GM23248 (cell line): ENCODE results near the gene LIN54. TPM values are rescaled to one million over a fixed set of nuclear protein-coding genes. Genes with fewer than 3 reads are reported as not detected.

Experiments
- DNase-seq: peaks from one replicate; pipeline ENCODE4 v3.0.0-alpha.2; 2015
- H2AFZ ChIP-seq: fragments of 200-600 bp; sonication (generic); 2 replicates; pipeline ENCODE4 v1.6.1; 2016; ENCODE audit warnings: antibody characterized with exemption
- H3F3A ChIP-seq: fragments of 200-600 bp; sonication (generic); 2 replicates; pipeline ENCODE4 v1.6.1; 2016; ENCODE audit warnings: mild to moderate bottlenecking, antibody characterized with exemption, mixed run types; ENCODE audit not compliant: insufficient read depth
- H3K27ac ChIP-seq: fragments of 200-600 bp; sonication (generic); 2 replicates; pipeline ENCODE4 v1.5.1; 2016; ENCODE audit warnings: mild to moderate bottlenecking
- H3K27me3 ChIP-seq: fragments of 200-600 bp; sonication (generic); replicated peaks from 2 replicates; pipeline ENCODE4 v1.6.1; 2016; ENCODE audit warnings: mild to moderate bottlenecking; ENCODE audit not compliant: insufficient read depth
- H3K36me3 ChIP-seq: fragments of 200-600 bp; sonication (generic); 2 replicates; pipeline ENCODE4 v1.6.1; 2016; ENCODE audit warnings: low read depth, mild to moderate bottlenecking
- H3K4me1 ChIP-seq: fragments of 200-600 bp; sonication (generic); 2 replicates; pipeline ENCODE4 v1.6.1; 2016; ENCODE audit warnings: mild to moderate bottlenecking; ENCODE audit not compliant: insufficient read depth
- H3K4me2 ChIP-seq: fragments of 200-600 bp; sonication (generic); one replicate; pipeline ENCODE4 v1.6.1; 2016; ENCODE audit warnings: mild to moderate bottlenecking; ENCODE audit not compliant: unreplicated experiment
- H3K4me3 ChIP-seq: fragments of 200-600 bp; sonication (generic); 2 replicates; pipeline ENCODE4 v1.5.1; 2016; ENCODE audit warnings: mild to moderate bottlenecking
- H3K79me2 ChIP-seq: fragments of 200-600 bp; sonication (generic); 2 replicates; pipeline ENCODE4 v1.6.1; 2016; ENCODE audit warnings: mild to moderate bottlenecking; ENCODE audit not compliant: insufficient read depth
- H3K9ac ChIP-seq: fragments of 200-600 bp; sonication (generic); 2 replicates; pipeline ENCODE4 v1.6.1; 2016; ENCODE audit warnings: mild to moderate bottlenecking
- H3K9me2 ChIP-seq: fragments of 200-600 bp; sonication (generic); 2 replicates; pipeline ENCODE4 v1.6.1; 2016; ENCODE audit warnings: mixed run types, mild to moderate bottlenecking, moderate library complexity; ENCODE audit not compliant: insufficient read depth
- H3K9me3 ChIP-seq: fragments of 200-600 bp; sonication (generic); one replicate; pipeline ENCODE4 v1.6.1; 2017; ENCODE audit warnings: low read depth
- H4K20me1 ChIP-seq: fragments of 200-600 bp; sonication (generic); 2 replicates; pipeline ENCODE4 v1.6.0; 2016; ENCODE audit not compliant: insufficient read depth
- EZH2 ChIP-seq: fragments of 200-600 bp; sonication (generic); IDR thresholded peaks from 2 replicates; pipeline ENCODE4 v1.6.1; 2018; ENCODE audit warnings: antibody characterized with exemption, mild to moderate bottlenecking; ENCODE audit not compliant: insufficient read depth, poor library complexity, severe bottlenecking
- EZH2phosphoT487 ChIP-seq: fragments of 200-600 bp; sonication (generic); IDR thresholded peaks from 2 replicates; pipeline ENCODE4 v1.6.1; 2018; ENCODE audit warnings: antibody characterized with exemption, moderate library complexity, mild to moderate bottlenecking, low read depth; ENCODE audit not compliant: insufficient read depth
- in situ Hi-C: fragments of 300-500 bp; cut with MboI; formaldehyde crosslinking; loops from 2 replicates; pipeline ENCODE4 v1.15.0; 2020
- polyA plus RNA-seq: library from polyadenylated mRNA; unstranded; fragments of >200 nt; fragmentation: Nextera tagmentation; extraction: Ambion mirVana; gene quantifications from 2 replicates; pipeline ENCODE4 v1.2.1, GENCODE V29; 2016
- small RNA-seq: library from RNA; depleted of rRNA; stranded (forward); fragments of <200 nt; gene quantifications from one replicate; pipeline ENCODE3, GENCODE V24; 2014; ENCODE audit warnings: low read depth, low replicate concordance
- total RNA-seq: library from RNA; depleted of rRNA; stranded (reverse); fragments of >200 nt; shearing (Covaris generic); gene quantifications from 2 replicates; pipeline ENCODE4 v1.2.3, GENCODE V29; 2014; rRNA removed

The LIN54 gene
- total and polyA plus RNA-seq, 2 experiments from 2014 or later: 6.4 to 13.3 TPM

DNA sequence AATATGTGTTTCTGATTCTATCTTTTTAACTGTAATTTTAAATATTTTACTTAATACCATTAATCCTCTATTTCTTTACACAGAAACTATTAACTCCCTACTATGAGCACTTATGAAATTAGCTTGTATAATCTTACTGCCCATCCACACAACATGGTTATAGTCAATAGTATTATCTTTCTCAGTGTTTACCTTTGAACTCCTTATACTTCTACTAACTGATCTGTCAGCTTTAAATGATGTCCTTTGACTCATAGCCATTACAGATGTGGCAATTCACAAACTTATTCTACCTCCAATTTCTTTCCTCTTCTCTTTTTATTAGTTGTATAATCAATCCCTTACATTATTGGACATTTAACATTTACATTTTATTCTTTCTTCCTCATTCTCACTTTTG lies 125.2 kb downstream of the LIN54 start:
- peak; percentile 41 for DNase-seq
- no peaks in the 10 kb centered on the region for H3K27me3 ChIP-seq
- in situ Hi-C loops: no loop called here
- peak overlapping the region; percentile 62 for H3K4me3 ChIP-seq
- peaks cover 100% of the 10 kb centered on the region for H3K79me2 ChIP-seq
- peaks cover 11% of the 10 kb centered on the region; the same call in 1 of the 2 replicates for H3K36me3 ChIP-seq
- peaks cover 54% of the 10 kb centered on the region for H3F3A ChIP-seq
- H2AFZ ChIP-seq: no peak overlapping the region
- peaks cover 29% of the 10 kb centered on the region for H3K4me1 ChIP-seq
- H3K9me3 ChIP-seq: no peaks in the 10 kb centered on the region
- H3K27ac ChIP-seq: peak overlapping the region; percentile 14
- H3K9me2 ChIP-seq: no peaks in the 10 kb centered on the region
- no peak for TF ChIP-seq EZH2
- no peak for TF ChIP-seq EZH2phosphoT487
- H3K4me2 ChIP-seq: peak overlapping the region; percentile 87
- H3K9ac ChIP-seq: peak overlapping the region; percentile 67; the same call in 1 of the 2 replicates
- H4K20me1 ChIP-seq: peaks cover 43% of the 10 kb centered on the region

Small RNA genes within 50 kb of the gene (small RNA-seq; reads per million reads assigned to genes)
- not detected for gene RF00019
- not detected for gene RNU6-615P

Other genes starting within 250 kb of the LIN54 start
- 37.6 and 39.8 TPM in 2 replicates for gene SCD5, start 212.0 kb downstream of the LIN54 start, total RNA-seq
- gene SCD5, start 212.0 kb downstream of the LIN54 start, polyA plus RNA-seq: 12.5 TPM in 2 replicates
- 308 and 357 TPM in 2 replicates for gene SEC31A, start 119.7 kb downstream of the LIN54 start, total RNA-seq
- 314 and 315 TPM in 2 replicates for gene SEC31A, start 119.7 kb downstream of the LIN54 start, polyA plus RNA-seq
- gene THAP9, start 110.1 kb downstream of the LIN54 start, total RNA-seq: 1.6 and 3.9 TPM in 2 replicates
- 1.3 and 2.0 TPM in 2 replicates for gene THAP9, start 110.1 kb downstream of the LIN54 start, polyA plus RNA-seq
- 69.2 and 83.7 TPM in 2 replicates for gene COPS4, start 24.4 kb upstream of the LIN54 start, total RNA-seq
- gene COPS4, start 24.4 kb upstream of the LIN54 start, polyA plus RNA-seq: 67.0 and 74.0 TPM in 2 replicates
- not detected in 2 replicates for gene PLAC8, start 103.9 kb upstream of the LIN54 start, total RNA-seq
- 0.40 and 0.79 TPM in 2 replicates for gene PLAC8, start 103.9 kb upstream of the LIN54 start, polyA plus RNA-seq